Psoas muscle (tissue), 8 donors: Measurements from ENCODE around the gene TMEM201. TPM values are rescaled to one million over a fixed set of nuclear protein-coding genes. Genes with fewer than 3 reads are reported as not detected.

Experiments
- ATAC-seq, 4 donors: fragments of 200-7000 bp; cut with Tn5 transposase; one replicate each; pipeline ENCODE4 v1.9.1; 2020; ENCODE audit warnings: moderate library complexity in 3 of 4, mild to moderate bottlenecking in 2 of 4
- DNase-seq, 2 donors: peaks; one replicate each; pipeline ENCODE4 v3.0.0-alpha.2; 2020
- H3K27ac ChIP-seq: fragments of 200-600 bp; one replicate; pipeline ENCODE4 v1.8.0; 2022
- H3K27me3 ChIP-seq, 3 donors: fragments of 200-600 bp in 1 of 3; one replicate each; pipeline versions ENCODE4 v1.6.1 to v1.8.0; 2013 to 2022; ENCODE audit warnings: low read length in 2 of 3, mild to moderate bottlenecking in 2 of 3, moderate library complexity in 1 of 3; ENCODE audit not compliant: insufficient read depth in 3 of 3
- H3K36me3 ChIP-seq, 2 donors: fragments of 200-600 bp in 1 of 2; one replicate each; pipeline versions ENCODE4 v1.6.1 to v1.8.0; 2013 to 2022; ENCODE audit warnings: low read depth in 1 of 2, mild to moderate bottlenecking in 1 of 2, moderate library complexity in 1 of 2; ENCODE audit not compliant: insufficient read depth in 1 of 2
- H3K4me1 ChIP-seq: fragments of 200-600 bp; one replicate; pipeline ENCODE4 v1.8.0; 2022
- H3K4me3 ChIP-seq: fragments of 200-600 bp; one replicate; pipeline ENCODE4 v1.8.0; 2022; ENCODE audit warnings: mild to moderate bottlenecking
- H3K9me3 ChIP-seq: fragments of 200-600 bp; one replicate; pipeline ENCODE4 v1.8.0; 2022
- CTCF ChIP-seq: fragments of 200-600 bp; IDR thresholded peaks from one replicate; pipeline ENCODE4 v1.8.0; 2022; ENCODE audit warnings: antibody characterized with exemption
- WGBS, 3 donors: extraction: QIAGEN DNeasy Blood & Tissue Kit; methylation state at CpG; one replicate each; pipeline versions ENCODE4 v1.1.6 to v1.1.7; 2013; 5-methylcytosine and 5-hydroxymethylcytosine counted together
- intact Hi-C, 2 donors: fragments of 100-400 bp; cut with DNase I; formaldehyde crosslinking; loops; one replicate each; pipeline versions ENCODE4 v1.11.0 to v1.14.2; 2022
- polyA plus RNA-seq, 3 donors: library from polyadenylated mRNA; stranded (reverse); fragments of 200-250 nt; gene quantifications; one replicate each; pipeline ENCODE4 v1.2.3, GENCODE V29; 2013
- total RNA-seq, 4 donors: library from RNA; stranded (reverse); fragmentation: NEBNext Ultra II Directional in 2 of 4; extraction: Animal tissue kit (Norgen Biotek cat#: 25700) in 2 of 4; gene quantifications; one replicate each; pipeline versions ENCODE4 v1.2.1 to v1.2.4, GENCODE V29; 2021 to 2023
- donor health status: healthy with polysubstance abuse.
- donor health status: DM: no; HTN: no; CAD: no; lungs with moderate emphysema.
- donor health status: Bipolar disorder and iron deficiency.
- donor health status: healthy.
- donor health status: DM: yes; HTN: yes; CAD: no.
- donor health status: DM: no; HTN: no; CAD: no.
- donor health status: DM: no; HTN: no; CAD: no.
- donor health status: DM: yes; HTN: yes; CAD: no.

Gene TMEM201
- total and polyA plus RNA-seq, 7 donors = 15.7 to 37.3 (median 23.2) TPM

GRCh38 chr1:9654051-9654833, 65.5 kb downstream of the TMEM201 start:
- Histone ChIP-seq H3K27ac (no peak overlapping the region), H3K9me3 (no peaks in the 10 kb centered on the region), H3K4me1 (peaks cover 5% of the 10 kb centered on the region), H3K36me3 (no peaks in the 10 kb centered on the region), H3K27me3 (peaks cover 0 to 40% (median 15%) of the 10 kb centered on the region in 3 donors), H3K4me3 (no peak overlapping the region)
- intact Hi-C loops = no loop called here
- TF ChIP-seq CTCF = no peak
- WGBS, 3 donors = 73 to 79% (median 74%) methylated on average over 25 of the region's 25 CpGs
- DNase-seq (no peak), ATAC-seq (no peak)

- ATAC-seq (no peak), DNase-seq (no peak)
- H3K9me3 ChIP-seq = no peaks in the 10 kb centered on the region
- no peak overlapping the region for H3K27ac ChIP-seq
- H3K27me3 ChIP-seq = peaks cover 0 to 33% (median 15%) of the 10 kb centered on the region in 3 donors
- intact Hi-C loops = no loop called here
- WGBS, 3 donors = 61 to 67% (median 65%) methylated on average over 16 of the region's 16 CpGs
- peaks cover 5% of the 10 kb centered on the region for H3K4me1 ChIP-seq
- H3K36me3 ChIP-seq = no peaks in the 10 kb centered on the region
- no peak overlapping the region for H3K4me3 ChIP-seq
- TF ChIP-seq CTCF = no peak
These were observed 66.4 kb downstream of the TMEM201 start for GRCh38 chr1:9654834-9655723.

GRCh38 chr1:9655836-9656235, 67.1 kb downstream of the TMEM201 start:
- 81 to 84% (median 82%) methylated on average over 11 of the region's 11 CpGs for WGBS, 3 donors
- Histone ChIP-seq H3K36me3 (no peaks in the 10 kb centered on the region), H3K27me3 (peaks cover 0 to 28% (median 13%) of the 10 kb centered on the region in 3 donors), H3K27ac (no peak overlapping the region), H3K4me3 (no peak overlapping the region), H3K9me3 (no peaks in the 10 kb centered on the region), H3K4me1 (peaks cover 5% of the 10 kb centered on the region)
- DNase-seq (no peak), ATAC-seq (no peak)
- intact Hi-C loops = no loop called here
- no peak for TF ChIP-seq CTCF

GRCh38 chr1:9657521-9658032, 68.9 kb downstream of the TMEM201 start:
- no peaks in the 10 kb centered on the region for H3K9me3 ChIP-seq
- H3K4me1 ChIP-seq = no peaks in the 10 kb centered on the region
- intact Hi-C loops = no loop called here
- no peak for TF ChIP-seq CTCF
- ATAC-seq = no peak
- no peak for DNase-seq
- no peak overlapping the region for H3K4me3 ChIP-seq
- 61 to 73% (median 68%) methylated on average over 2 of the region's 2 CpGs for WGBS, 3 donors
- H3K27me3 ChIP-seq = peaks cover 0 to 17% (median 3%) of the 10 kb centered on the region in 3 donors
- no peaks in the 10 kb centered on the region for H3K36me3 ChIP-seq
- no peak overlapping the region for H3K27ac ChIP-seq
